Posterior cingulate gyrus (tissue), 11 donors: ENCODE data around the gene DDX53.

Source experiments
- DNase-seq, 10 donors: peaks; one replicate each; pipeline versions ENCODE4 v3.0.0 to v3.0.0-alpha.2; 2020 to 2021; ENCODE audit warnings: mixed read lengths in 3 of 10
- intact Hi-C: fragments of 100-400 bp; cut with DNase I; formaldehyde crosslinking; loops from one replicate; pipeline ENCODE4 v1.15.1; 2023

DDX53 gene

DNA sequence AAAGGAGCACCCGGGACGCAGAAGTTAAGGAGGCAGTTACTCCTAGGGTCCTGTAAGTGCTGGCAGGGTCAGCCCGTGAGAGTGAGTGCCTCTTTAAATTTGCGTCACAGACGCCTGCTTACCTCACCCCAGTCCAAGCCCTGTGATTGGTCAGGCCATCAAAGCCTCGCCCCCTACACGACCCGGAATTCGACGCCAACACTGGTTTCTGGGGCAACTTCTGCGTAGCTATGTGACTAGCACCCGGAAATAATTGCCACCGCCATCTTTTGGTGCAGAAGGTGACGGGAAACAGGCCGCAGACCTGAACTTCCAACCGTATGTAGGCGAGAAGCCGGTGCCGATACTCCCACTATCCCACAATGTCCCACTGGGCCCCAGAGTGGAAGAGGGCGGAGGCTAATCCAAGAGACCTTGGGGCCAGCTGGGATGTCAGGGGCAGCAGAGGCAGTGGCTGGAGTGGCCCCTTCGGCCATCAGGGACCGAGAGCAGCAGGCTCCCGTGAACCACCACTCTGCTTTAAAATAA lies at the start of gene DDX53:
TSS of gene DDX53 (plus strand) at position 265 of the 528 bp plus-strand sequence. CDS start at position 363, 98 bp downstream.
- intact Hi-C loops: no loop called here

DNA sequence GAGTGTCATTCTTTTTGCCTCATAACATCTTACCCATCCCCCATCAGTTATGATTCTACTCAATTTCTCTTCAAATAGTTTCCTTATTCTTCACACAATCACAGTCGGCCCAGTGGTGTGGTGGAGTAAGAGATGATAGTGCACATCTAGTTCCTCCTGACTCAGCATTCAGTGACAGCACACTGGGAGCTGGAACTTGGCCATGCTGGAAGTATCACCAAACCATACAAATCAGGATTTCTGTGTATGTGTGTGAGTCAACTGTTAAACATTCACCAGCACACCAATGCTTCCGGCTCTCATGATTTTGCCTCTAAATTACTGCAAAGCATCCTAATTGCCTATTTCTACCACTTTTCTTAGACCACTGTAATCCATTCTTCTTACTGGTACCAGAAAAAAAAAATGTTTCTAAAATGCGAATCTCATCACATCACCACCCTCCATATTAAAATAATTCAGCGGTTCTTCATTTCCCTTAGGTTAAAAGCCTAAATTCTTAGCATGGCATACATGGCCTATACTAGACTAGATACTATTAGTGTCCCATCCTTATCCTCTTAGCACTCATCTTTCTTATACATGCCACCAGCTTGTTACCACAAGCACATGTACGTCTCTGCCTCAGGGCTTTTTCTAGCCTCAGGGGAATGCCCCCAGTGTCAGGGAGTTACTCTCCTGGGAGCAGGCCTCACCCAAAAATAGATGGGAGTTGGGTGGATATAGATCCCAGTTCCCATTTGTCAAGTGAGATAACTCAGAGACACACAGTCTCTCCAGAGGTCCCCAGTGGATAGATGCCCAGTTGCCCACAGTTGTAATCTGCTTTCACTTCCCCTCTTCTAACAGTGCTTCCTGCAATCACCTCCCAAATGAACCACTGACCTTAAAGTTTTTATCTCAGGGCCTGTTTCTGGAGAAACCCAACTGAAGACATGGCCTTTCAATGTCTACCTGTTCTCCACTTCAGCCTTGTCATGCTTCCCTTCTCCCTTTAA lies 49.2 kb upstream of the DDX53 start:
- intact Hi-C loops: no loop called here
- DNase-seq: no peak

More for the DNA sequence above, at the start of gene DDX53:
- no peak for DNase-seq

DNA sequence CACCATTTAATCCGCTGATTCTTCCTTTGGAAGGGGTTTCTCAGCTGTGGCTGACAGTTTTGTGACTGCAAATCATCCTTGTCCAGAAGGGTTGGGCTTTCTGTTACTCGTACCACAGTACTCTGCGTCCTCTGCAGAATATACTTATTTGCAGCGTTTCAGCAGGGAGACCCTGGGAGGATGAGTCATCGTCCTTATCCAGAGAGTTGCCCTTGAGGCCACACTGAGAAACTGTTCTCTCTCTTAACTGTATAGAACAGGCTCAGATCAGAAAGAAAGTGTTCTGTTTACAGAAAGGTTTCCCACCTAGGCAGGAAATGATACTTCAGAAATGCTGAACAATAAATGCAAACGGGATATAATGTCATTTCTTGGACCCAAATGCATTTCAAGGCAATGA lies 47.8 kb upstream of the DDX53 start:
- intact Hi-C loops: no loop called here

DNA sequence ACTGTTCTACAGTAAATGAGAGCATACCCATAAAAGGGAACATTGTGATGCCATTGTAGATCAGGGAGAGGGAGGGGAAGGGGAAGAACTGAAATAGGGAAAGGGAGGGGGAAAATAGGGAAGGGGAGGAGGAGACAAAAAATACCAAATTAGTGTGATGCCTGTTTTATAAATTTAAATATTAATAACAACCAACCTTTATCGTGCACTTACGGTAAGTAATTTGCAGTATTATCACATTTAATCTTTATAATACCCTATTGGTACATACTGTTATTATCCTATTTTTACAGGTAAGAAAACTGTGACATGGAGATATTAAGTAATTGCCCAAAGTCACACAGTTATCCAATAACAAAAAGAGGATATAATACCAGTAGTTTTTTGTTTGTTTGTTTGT lies 41.5 kb upstream of the DDX53 start:
- intact Hi-C loops: no loop called here
- DNase-seq: no peak

More for the DNA sequence above, 47.8 kb upstream of the DDX53 start:
- DNase-seq: no peak

DNA sequence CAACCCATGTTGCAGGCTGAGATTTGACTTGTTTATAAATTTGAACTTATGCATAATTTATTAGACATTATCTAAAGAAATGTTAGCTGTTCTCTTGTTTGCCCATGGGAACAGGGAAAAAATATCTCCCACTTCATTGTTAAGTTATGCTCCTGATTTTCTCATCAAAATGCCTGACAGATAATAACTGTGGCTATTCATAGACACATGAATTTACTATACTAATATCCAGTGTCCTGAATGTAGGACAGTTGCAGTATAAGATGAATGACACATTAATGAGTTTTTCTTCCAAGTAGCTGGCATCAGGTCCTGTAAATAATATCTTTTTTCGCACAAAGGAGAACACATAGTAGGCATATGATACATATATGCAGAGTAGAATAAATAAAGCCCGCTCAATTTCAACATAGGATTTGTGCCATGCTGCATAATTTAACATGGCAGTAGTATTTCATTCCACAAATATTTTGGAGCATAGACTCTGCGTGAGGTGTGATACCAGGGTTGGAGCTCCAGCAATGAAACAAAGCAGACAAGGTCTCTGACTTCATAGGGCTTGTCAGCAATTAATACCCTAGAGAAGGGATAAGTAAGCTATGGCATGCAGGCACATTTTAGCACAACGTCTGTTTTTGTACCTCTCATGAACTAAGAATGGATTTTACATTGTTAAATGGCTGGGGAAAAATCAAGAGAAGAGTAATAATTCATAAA lies 40.4 kb upstream of the DDX53 start:
- no peak for DNase-seq
- intact Hi-C loops: no loop called here

DNA sequence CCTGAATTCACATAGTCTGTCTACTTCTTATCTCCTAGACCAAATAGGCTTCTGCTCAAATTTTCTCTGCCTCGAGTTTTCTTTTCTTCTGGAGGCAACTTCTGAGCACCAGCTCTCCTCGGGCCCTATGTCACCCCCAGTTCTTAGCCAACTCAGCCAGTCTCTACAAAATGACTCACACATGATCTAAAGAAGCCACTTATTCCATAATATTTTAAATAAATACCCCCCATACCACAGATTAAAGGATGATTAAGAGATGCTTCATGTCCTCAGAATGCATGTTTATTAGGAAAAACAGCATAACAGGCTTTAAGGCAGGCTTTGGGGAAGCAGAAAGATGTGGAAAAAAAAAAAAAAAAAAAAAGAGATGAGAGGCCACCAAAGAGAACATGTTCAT lies 36.6 kb upstream of the DDX53 start:
- no peak for DNase-seq
- intact Hi-C loops: no loop called here

DNA sequence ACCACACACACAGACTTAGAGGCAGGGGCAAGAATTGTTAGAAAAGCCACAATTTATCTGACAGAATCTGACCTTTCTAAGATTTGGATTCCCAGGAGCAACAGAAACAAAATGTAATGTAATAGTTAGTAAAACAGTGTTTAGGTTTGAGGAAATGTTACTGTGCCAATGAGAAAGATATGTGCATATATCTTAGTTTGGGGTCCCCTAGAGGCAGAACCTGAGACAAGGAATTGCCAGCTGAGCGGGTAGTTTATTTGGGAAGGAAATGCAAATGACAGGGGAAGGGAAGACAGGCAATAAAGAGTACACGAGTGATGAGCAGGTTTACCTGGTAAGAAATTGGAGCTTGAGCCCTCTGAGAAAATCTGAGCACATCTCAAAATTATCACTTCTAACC lies 31.3 kb upstream of the DDX53 start:
- no peak for DNase-seq
- intact Hi-C loops: no loop called here

DNA sequence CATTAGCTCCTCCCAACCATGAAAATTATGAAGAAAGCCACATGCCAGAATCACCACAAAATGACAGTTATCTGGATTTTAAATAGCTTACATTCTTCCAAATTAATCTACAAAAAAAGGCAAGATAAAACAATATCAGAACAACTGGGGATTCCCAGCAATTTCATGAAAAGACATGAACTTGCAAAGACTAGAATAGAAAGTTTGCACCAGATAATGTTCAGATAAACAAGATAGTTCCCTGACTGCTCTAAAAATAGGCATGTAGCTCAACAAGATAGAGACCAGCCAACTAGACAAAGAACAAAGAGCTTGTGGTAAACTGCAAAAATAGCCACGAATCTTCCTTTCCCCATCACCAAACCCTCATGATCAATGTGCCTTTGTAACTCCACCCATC lies 30.3 kb upstream of the DDX53 start:
- intact Hi-C loops: no loop called here
- DNase-seq: no peak

DNA sequence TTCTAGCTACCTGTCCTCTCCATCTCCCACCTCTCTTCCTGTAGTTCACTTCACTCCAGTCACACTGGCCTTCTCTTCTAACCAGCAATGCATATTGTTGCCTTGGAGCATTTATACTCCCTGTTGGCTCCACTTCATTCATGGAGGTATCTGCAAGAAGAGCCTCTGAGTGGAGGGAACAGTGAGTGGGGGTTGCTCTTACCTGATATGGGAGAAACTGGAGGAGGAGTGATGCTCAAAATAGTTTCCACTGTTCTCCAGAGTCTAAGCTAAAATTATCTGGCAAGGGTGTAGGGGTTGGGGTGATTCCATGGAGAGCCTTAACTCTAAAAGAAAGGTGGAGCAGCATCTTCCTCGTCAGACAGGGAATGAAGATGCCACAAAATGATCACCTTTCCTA lies 28.9 kb upstream of the DDX53 start:
- intact Hi-C loops: no loop called here

DNA sequence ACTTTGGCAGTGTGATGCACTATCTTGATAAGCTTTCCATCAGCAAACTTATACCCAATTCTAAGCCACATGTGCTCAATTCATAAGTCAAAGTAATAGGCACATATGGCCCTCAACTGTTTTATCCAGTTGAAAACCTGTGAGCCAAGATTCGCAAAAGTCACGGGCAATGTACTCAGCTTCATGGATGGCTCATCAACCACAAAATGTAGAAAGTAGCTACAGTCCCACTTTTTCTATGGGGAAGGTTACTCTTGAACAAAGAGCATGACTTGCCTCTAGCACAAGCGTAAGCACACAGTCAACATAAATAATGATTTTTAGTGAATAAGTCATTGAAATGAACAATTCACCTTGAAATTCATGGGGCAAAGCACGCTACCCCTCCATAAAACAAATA lies 25.1 kb upstream of the DDX53 start:
- intact Hi-C loops: no loop called here

More for the DNA sequence above, 28.9 kb upstream of the DDX53 start:
- no peak for DNase-seq

DNA sequence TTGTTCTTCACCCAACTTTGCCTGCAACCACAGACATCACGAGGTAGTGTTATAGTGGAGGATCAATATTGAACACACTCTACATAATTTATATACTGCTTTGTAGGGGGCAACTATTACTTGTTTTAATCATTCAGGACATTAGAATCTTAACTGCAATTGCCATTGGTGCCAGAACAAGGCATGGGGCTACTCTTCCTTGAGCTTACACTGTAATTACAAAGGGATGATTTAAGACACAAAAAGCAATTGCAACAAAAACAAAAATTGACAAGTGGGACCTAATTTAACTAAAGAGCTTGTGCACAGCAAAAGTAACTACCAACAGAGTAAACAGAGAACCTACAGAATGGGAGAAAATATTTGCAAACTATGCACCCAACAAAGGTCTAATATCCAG lies 24.0 kb upstream of the DDX53 start:
- intact Hi-C loops: no loop called here
- DNase-seq: no peak

More for the DNA sequence above, 25.1 kb upstream of the DDX53 start:
- no peak for DNase-seq

DNA sequence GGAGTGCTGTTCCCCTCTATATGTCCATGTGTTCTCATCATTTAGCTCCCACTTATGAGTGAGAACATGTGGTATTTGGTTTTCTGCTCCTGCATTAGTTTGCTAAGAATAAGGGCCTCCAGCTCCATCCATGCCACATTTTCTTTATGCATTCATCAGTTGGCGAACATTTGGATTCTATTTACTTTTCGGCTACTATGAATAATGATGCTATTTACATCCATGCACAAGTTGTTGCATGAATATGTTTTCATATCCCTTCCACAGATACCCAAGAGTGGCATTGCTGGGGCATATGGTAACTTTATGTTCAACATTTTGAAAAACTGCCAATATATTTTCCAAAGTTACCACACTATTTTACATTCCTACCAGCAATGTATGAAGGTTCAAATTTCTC lies 13.8 kb upstream of the DDX53 start:
- DNase-seq: no peak
- intact Hi-C loops: no loop called here

DNA sequence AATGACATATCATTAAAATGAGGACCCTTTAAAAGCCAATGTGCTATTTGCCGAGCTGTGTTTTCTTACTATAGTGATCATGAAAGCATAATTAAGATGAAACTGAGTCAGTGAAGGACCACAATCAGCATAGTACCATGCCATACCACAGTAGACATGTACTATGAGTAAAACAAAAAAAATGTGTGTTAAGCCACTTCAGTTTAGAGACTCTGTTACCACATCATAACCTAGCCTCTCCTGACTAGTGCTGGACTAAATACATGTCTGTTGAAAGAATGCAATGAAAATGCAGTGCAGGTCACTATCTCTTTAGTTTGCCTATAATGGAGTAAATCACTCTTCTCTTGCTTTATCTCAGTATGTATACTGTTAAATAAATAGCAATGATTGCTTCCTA lies 12.3 kb upstream of the DDX53 start:
- intact Hi-C loops: no loop called here
- no peak for DNase-seq

DNA sequence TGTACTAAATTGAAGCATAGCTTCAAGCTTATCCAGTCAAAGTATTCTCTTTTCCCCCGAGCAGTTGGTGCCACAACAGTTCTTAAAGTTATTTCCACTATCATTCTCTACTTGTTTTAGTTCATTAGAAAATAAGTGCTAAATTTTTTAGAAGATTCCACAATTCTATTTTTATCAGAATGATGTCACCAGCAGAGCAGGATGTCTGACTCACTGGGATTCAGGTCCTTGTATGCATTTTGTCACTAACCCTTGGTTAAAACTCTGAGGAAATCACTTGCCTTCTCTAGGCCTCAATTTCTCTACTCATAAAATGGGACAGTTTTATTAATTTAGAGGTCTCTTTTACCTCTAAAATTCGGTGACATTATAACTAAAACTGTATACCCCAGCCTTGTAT lies 3.4 kb downstream of the DDX53 start:
- intact Hi-C loops: no loop called here
- no peak for DNase-seq

DNA sequence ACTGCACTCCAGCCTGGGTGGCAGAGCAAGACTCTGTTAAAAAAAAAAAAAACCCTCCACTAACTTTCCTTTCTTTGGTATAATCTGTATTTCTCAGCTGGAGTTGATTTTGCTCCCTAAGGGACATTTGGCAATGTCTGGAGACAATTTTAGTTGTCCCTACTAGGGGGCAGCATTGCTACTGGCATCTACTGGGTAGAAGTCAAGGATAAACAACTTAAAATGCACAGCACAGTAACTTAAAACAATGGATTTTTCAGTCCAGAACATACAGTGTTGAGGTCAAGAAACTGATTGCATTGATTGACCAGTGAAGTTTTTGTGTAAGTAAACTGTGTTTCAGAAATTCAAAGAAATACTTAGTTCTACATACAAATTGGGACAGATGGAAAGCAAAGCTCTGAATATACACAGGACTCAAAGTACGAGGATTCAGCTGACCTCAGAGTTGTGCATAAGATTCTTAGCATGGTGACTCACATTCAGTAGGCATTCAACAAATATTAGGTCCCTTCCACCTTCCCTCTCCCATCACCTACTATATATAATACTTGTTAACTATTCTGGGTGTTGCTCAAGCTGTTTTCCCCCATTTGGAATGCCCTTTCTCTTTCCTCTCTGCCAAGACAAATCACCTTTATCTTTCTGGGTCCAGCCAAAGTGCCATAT lies 8.8 kb downstream of the DDX53 start:
- intact Hi-C loops: no loop called here
- DNase-seq: no peak

DNA sequence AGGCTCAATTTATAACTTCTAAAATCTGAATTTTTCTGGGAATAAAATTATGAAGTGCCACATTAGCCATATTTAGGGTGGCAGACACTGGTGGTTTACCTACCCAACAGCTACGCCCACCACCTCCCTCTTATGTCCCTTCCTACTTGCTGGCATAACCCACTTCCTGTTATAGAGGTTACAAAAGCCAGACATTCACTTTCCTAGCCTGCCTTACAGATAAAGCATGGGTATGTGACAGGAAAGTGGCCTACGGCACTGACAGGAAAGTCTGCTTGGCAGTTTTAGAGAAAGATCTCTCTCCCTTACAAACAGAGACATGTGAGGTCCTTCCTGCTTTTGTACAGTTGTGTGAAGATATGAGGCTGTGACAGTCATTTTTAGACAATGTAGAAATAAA lies 12.4 kb downstream of the DDX53 start:
- intact Hi-C loops: no loop called here
- DNase-seq: no peak

DNA sequence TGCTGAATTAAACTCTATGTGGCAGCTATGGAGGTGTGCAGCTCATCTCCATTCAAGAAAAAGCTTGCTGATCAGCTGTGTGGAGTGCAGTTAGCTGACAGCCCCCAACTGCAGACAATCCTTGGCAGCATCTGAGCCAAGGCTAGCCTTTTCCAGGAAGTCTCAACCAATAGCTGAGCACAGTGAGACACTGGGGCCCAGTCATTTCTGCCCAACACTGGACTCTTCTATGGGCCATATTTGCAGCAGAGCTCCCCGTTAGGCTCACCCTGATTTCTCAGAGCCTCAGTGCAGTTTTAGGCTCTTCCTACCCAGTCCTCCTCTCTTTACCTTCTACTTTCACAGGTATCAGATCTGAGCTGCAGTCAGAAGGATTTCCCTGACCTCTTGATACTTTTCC lies 12.9 kb downstream of the DDX53 start:
- no peak for DNase-seq
- intact Hi-C loops: no loop called here

DNA sequence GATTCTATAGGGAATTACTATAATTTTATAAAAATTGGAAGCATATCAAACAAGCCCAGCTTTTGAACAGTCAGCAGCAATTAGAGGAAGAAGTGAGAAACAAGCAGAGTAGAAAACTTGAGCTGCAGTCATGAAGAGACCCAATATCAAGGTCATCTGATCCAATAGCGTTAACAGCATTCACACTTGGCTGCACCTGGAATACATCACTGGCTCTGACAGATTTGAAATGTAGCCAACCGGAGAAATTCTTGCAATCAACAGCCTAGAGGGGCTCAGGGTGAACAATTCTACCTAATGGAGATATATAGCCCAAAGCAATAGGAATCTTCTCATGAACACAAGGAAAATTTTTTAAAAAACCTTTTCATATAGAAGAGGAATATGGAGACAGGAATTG lies 13.6 kb downstream of the DDX53 start:
- intact Hi-C loops: no loop called here

DNA sequence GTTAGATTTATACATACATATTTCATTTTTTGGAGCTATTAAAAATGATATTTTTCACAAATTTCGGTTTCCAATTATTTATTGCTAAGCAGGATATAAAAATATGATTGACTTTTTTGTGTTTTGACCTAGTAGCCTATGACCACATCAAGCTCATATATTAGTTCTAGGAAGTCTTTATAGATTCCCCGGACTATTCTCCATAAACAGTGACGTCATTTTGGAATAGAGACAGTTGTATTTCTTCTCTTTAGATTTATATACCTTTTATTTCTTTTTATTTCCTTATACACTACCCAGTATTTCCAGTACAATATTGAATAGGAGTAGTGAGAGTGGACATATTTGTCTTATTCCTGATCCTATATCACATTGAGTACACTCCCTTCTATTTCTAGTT lies 31.8 kb downstream of the DDX53 start:
- DNase-seq: no peak
- intact Hi-C loops: no loop called here

More for the DNA sequence above, 13.6 kb downstream of the DDX53 start:
- no peak for DNase-seq

DNA sequence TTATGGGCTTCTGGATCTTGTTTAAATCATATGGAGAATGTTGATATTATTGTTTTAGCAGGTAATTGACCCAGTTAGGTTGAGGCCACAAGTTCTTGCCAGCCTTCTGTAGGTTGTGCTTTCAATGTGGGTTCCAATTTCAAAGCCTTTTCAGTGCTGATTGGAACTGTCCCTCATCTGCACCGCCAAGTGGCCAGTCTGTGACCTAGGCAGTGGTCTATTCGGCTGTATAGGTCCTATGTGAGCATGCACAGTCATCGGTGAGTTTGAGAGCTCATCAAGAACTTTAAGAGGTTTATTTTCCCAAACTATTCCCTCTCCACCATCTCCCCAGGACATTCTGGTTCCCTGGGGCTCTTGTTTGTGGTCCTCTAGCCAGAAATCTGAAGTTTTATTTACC lies 35.7 kb downstream of the DDX53 start:
- intact Hi-C loops: no loop called here
- no peak for DNase-seq

DNA sequence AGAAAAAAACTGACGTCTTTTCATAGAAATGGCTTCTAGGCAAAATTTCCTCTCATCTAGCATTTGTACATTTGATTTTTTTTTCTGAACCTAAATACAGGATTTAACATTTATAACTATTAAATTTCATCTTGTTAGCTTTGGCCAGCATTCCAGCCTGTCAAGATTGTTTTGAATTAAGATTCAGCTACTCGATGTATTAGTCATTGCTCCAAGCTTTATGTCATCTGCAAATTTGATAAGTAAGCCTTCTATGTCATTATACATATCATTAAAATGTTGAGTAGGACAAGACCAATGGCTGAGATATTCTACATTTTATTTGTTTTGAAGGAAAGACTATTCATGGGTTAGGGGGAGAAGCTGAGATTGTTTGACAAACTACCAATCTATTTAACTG lies 46.7 kb downstream of the DDX53 start:
- DNase-seq: no peak
- intact Hi-C loops: no loop called here
